ENCODE data around the gene CHN2.

Gene CHN2

GRCh38 chr7:29287366-29287765 lies 92.8 kb downstream of the CHN2 start:
- DNase-seq, result no peak

GRCh38 chr7:29288181-29289091 lies 93.9 kb downstream of the CHN2 start:
- no peak for DNase-seq

GRCh38 chr7:29289156-29290021 lies 94.8 kb downstream of the CHN2 start:
- DNase-seq, result peak; percentile 7

- DNase-seq, result no peak
Measured at GRCh38 chr7:29290829-29291228, 96.3 kb downstream of the CHN2 start.

- DNase-seq, result no peak
Measured at GRCh38 chr7:29291723-29292618, 97.4 kb downstream of the CHN2 start.

GRCh38 chr7:29292886-29293658 lies 98.5 kb downstream of the CHN2 start:
- no peak for DNase-seq

- DNase-seq, result no peak
Measured at GRCh38 chr7:29296421-29296820, 101.8 kb downstream of the CHN2 start.

GRCh38 chr7:29297194-29297890 lies 102.8 kb downstream of the CHN2 start:
- DNase-seq, result peak; percentile 13

- DNase-seq, result no peak
Measured at GRCh38 chr7:29299086-29299485, 104.5 kb downstream of the CHN2 start.

GRCh38 chr7:29300026-29300480 lies 105.5 kb downstream of the CHN2 start:
- DNase-seq, result no peak

GRCh38 chr7:29300649-29301048 lies 106.1 kb downstream of the CHN2 start:
- no peak for DNase-seq

- DNase-seq, result no peak
Measured at GRCh38 chr7:29302666-29303395, 108.3 kb downstream of the CHN2 start.

- DNase-seq, result no peak
Measured at GRCh38 chr7:29304756-29305155, 110.2 kb downstream of the CHN2 start.

- no peak for DNase-seq
Measured at GRCh38 chr7:29306319-29306991, 111.9 kb downstream of the CHN2 start.

- DNase-seq, result no peak
Measured at GRCh38 chr7:29308424-29308823, 113.8 kb downstream of the CHN2 start.

- peak; percentile 57 for DNase-seq
Measured at GRCh38 chr7:29309041-29309854, 114.7 kb downstream of the CHN2 start.

GRCh38 chr7:29310625-29311024 lies 116.0 kb downstream of the CHN2 start:
- no peak for DNase-seq

GRCh38 chr7:29311314-29311713 lies 116.7 kb downstream of the CHN2 start:
- no peak for DNase-seq

GRCh38 chr7:29314148-29314547 lies 119.6 kb downstream of the CHN2 start:
- peak; percentile 59 for DNase-seq

All from OCI-M1 (cell line).